ENCODE data around the gene METTL8. TPM values are rescaled to one million over a fixed set of nuclear protein-coding genes. Genes with fewer than 3 reads are reported as not detected.

The METTL8 gene
- polyA plus RNA-seq, 1 of the 3 experiments (the other 2 are of a cell fraction), result 5.1 TPM

GRCh38 chr2:171434013-171434989 is 511 bp upstream of the METTL8 start, which contains the start of gene DCAF17:
DCAF17 (plus strand) TSS chr2:171434226; CDS start chr2:171434578, 352 bp downstream.
- DNase-seq, result peak; percentile 95
- no peaks in the 10 kb centered on the region for H3K9me2 ChIP-seq
- H3K9ac ChIP-seq, result peak within 1 kb of the TSS; percentile 88
- ChIA-PET POLR2A (interaction anchor here (1.0 to 1.2 kb wide), 2 partner anchors 423 to 460 kb away, joined by 3 to 5 read pairs; no protein-coding TSS in a partner anchor), CTCF (interaction anchor here (0.6 to 2.4 kb wide), 9 partner anchors 11 to 603 kb away, joined by 3 to 11 read pairs (median 3); partner anchors contain the start of gene GORASP2)
- H2AFZ ChIP-seq (ENCODE audit: low read depth), result peak within 1 kb of the TSS; percentile 93
- no peaks in the 10 kb centered on the region for H3K27me3 ChIP-seq (ENCODE audit: insufficient read depth)
- H3K4me3 ChIP-seq (ENCODE audit: low read depth in 2 of 2, low read length in 1 of 2), result peak within 1 kb of the TSS; percentile 88 to 90
- H3K4me1 ChIP-seq (ENCODE audit: control insufficient read depth in 1 of 2, insufficient read depth in 2 of 2, low read depth in 1 of 2, low read length in 1 of 2), result peaks cover 0 to 10% of the 10 kb centered on the region in 2 experiments; a peak in 2 of 4 replicates
- peak within 1 kb of the TSS; percentile 92 to 98 for H3K27ac ChIP-seq (ENCODE audit: low read depth in 2 of 2, low read length in 1 of 2)
- peaks cover 44% of the 10 kb centered on the region for H3K79me2 ChIP-seq (ENCODE audit: insufficient read depth)
- peaks cover 9% of the 10 kb centered on the region; the same call in 1 of the 2 replicates for H3K9me3 ChIP-seq
- H4K20me1 ChIP-seq (ENCODE audit: insufficient read depth), result no peaks in the 10 kb centered on the region
- H3K4me2 ChIP-seq, result peak within 1 kb of the TSS; percentile 92
- H3K36me3 ChIP-seq (replicated peaks in 1 of 2; ENCODE audit: control insufficient read depth in 1 of 2, insufficient read depth in 2 of 2, low read length in 1 of 2), result peaks cover 27 to 40% of the 10 kb centered on the region in 2 experiments
- WGBS (ENCODE audit: low lambda C conversion rate), result under 1% methylated on average over 24 of the region's 92 CpGs
- H3F3A ChIP-seq (replicated peaks; ENCODE audit: insufficient read depth), result peaks cover 34% of the 10 kb centered on the region
- TF ChIP-seq RXRA (IDR thresholded peaks at IDR 0.05; ENCODE audit: borderline replicate concordance, low read depth), result no peak
- TF ChIP-seq RFX5 (IDR thresholded peaks at IDR 0.05; ENCODE audit: low read length), result no peak
- TF ChIP-seq SIN3A (IDR thresholded peaks at IDR 0.05; ENCODE audit: borderline replicate concordance, low read depth, low read length), result no peak
- no peak for TF ChIP-seq PBX3 (IDR thresholded peaks at IDR 0.05)
- no peak for TF ChIP-seq JUND (IDR thresholded peaks at IDR 0.05)
- TF ChIP-seq TAF1 (IDR thresholded peaks at IDR 0.05; ENCODE audit: borderline replicate concordance, low read depth, low read length), result 0 out of 2 replicates have a peak, but pooled peaks have one; percentile 42
- TF ChIP-seq MEF2A (IDR thresholded peaks at IDR 0.05; ENCODE audit: borderline replicate concordance, low read depth), result no peak
- no peak for TF ChIP-seq FOXJ3 (CRISPR knock-in tag; IDR thresholded peaks at IDR 0.05)
- TF ChIP-seq MAX (IDR thresholded peaks at IDR 0.05; ENCODE audit: low read depth), result peak; percentile 86
- TF ChIP-seq USF2 (IDR thresholded peaks at IDR 0.05; ENCODE audit: borderline replicate concordance, low read depth, low read length), result no peak
- TF ChIP-seq GABPA (IDR thresholded peaks at IDR 0.05; ENCODE audit: low read depth), result peak; percentile 64
- no peak for TF ChIP-seq RCOR1 (IDR thresholded peaks at IDR 0.05; ENCODE audit: low read length)
- TF ChIP-seq ELF1 (IDR thresholded peaks at IDR 0.05), result no peak; the same call in 1 of the 2 replicates
- TF ChIP-seq, protein P1, sequence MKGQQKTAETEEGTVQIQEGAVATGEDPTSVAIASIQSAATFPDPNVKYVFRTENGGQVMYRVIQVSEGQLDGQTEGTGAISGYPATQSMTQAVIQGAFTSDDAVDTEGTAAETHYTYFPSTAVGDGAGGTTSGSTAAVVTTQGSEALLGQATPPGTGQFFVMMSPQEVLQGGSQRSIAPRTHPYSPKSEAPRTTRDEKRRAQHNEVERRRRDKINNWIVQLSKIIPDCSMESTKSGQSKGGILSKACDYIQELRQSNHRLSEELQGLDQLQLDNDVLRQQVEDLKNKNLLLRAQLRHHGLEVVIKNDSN (IDR thresholded peaks at IDR 0.05; ENCODE audit: borderline replicate concordance, low read depth), result peak; percentile 13
- TF ChIP-seq GATA2 (CRISPR knock-in tag; IDR thresholded peaks at IDR 0.05), result no peak
- peak; percentile 60 for TF ChIP-seq MXI1 (IDR thresholded peaks at IDR 0.05; ENCODE audit: low read depth, low read length)
- TF ChIP-seq, protein P2, sequence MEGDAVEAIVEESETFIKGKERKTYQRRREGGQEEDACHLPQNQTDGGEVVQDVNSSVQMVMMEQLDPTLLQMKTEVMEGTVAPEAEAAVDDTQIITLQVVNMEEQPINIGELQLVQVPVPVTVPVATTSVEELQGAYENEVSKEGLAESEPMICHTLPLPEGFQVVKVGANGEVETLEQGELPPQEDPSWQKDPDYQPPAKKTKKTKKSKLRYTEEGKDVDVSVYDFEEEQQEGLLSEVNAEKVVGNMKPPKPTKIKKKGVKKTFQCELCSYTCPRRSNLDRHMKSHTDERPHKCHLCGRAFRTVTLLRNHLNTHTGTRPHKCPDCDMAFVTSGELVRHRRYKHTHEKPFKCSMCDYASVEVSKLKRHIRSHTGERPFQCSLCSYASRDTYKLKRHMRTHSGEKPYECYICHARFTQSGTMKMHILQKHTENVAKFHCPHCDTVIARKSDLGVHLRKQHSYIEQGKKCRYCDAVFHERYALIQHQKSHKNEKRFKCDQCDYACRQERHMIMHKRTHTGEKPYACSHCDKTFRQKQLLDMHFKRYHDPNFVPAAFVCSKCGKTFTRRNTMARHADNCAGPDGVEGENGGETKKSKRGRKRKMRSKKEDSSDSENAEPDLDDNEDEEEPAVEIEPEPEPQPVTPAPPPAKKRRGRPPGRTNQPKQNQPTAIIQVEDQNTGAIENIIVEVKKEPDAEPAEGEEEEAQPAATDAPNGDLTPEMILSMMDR (IDR thresholded peaks at IDR 0.05), result no peak
- TF ChIP-seq YY1 (IDR thresholded peaks at IDR 0.05; ENCODE audit: low read depth), result peak; percentile 48; the same call in 1 of the 2 replicates
- peak; percentile 94 for TF ChIP-seq CHD2 (IDR thresholded peaks at IDR 0.05; ENCODE audit: low read length, partially characterized antibody)
- no peak; the same call in 1 of the 2 replicates for TF ChIP-seq POLR2AphosphoS5 (IDR thresholded peaks at IDR 0.05; ENCODE audit: low read depth, low read length)
- TF ChIP-seq SMC3 (IDR thresholded peaks at IDR 0.05; ENCODE audit: low read depth, low read length), result no peak; the same call in 1 of the 2 replicates
- no peak for TF ChIP-seq REST (IDR thresholded peaks at IDR 0.05; ENCODE audit: low read depth, low read length)
- no peak for TF ChIP-seq NFIC (IDR thresholded peaks at IDR 0.05; ENCODE audit: borderline replicate concordance)
- no peak for TF ChIP-seq RAD21 (IDR thresholded peaks at IDR 0.05; ENCODE audit: low read length)
